NB4 (cell line): ENCODE data around the gene PSMB1.
A peak's percentile ranks its signal among the peaks of the same experiment; 100 is the strongest.

Experiments used
- DNase-seq: peaks from one replicate; pipeline ENCODE4 v3.0.0; 2010; ENCODE audit warnings: low read depth
- H3K4me3 ChIP-seq: one replicate; pipeline ENCODE4 v1.5.1; 2011; ENCODE audit warnings: mild to moderate bottlenecking, low read depth, low read length, moderate library complexity
- MYC ChIP-seq: IDR thresholded peaks from 2 replicates; pipeline ENCODE4 v1.6.1; 2011; ENCODE audit warnings: low read depth, low read length
- POLR2A ChIP-seq: IDR thresholded peaks from 2 replicates; pipeline ENCODE4 v1.6.1; 2011; ENCODE audit warnings: mild to moderate bottlenecking; ENCODE audit not compliant: insufficient read length; ENCODE audit errors: extremely low read depth
- TF ChIP-seq, protein P1 (sequence below): IDR thresholded peaks from one replicate; pipeline ENCODE4 v1.5.1; 2012; ENCODE audit warnings: low read depth, low read length
- TF ChIP-seq, protein P2 (sequence below): IDR thresholded peaks from 2 replicates; pipeline ENCODE4 v1.6.1; 2011; ENCODE audit warnings: low read depth, low read length

PSMB1 gene

DNA sequence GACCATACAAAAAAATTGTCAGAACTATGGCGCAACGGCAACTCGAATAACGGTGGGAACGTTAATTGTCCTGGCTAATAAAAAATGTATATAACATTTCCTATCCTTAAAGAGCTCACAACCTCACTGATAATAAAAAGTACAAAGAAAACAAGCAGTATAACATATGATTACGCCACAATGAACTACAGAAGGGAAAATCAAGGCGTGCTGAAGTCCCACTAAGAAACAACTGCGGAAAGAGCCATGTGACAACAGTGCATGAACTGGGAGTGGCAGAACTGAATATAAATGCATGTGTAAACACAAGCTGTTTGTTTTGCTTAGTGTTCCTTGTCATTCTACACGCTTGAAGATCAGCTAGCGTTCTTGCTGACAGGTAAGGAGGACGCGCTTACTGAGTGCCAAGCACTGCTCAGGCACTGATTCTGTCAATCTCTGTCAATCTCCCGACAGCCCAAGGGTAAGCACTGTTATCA is 466 bp upstream of the PSMB1 start:
- TF ChIP-seq, protein P1, sequence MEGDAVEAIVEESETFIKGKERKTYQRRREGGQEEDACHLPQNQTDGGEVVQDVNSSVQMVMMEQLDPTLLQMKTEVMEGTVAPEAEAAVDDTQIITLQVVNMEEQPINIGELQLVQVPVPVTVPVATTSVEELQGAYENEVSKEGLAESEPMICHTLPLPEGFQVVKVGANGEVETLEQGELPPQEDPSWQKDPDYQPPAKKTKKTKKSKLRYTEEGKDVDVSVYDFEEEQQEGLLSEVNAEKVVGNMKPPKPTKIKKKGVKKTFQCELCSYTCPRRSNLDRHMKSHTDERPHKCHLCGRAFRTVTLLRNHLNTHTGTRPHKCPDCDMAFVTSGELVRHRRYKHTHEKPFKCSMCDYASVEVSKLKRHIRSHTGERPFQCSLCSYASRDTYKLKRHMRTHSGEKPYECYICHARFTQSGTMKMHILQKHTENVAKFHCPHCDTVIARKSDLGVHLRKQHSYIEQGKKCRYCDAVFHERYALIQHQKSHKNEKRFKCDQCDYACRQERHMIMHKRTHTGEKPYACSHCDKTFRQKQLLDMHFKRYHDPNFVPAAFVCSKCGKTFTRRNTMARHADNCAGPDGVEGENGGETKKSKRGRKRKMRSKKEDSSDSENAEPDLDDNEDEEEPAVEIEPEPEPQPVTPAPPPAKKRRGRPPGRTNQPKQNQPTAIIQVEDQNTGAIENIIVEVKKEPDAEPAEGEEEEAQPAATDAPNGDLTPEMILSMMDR, result no peak
- TF ChIP-seq POLR2A (no peak), MYC (peak; percentile 47; the same call in 1 of the 2 replicates)
- TF ChIP-seq, protein P2, sequence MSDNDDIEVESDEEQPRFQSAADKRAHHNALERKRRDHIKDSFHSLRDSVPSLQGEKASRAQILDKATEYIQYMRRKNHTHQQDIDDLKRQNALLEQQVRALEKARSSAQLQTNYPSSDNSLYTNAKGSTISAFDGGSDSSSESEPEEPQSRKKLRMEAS, result peak; percentile 81
- peak overlapping the region; percentile 96 for H3K4me3 ChIP-seq
- DNase-seq, result no peak

DNA sequence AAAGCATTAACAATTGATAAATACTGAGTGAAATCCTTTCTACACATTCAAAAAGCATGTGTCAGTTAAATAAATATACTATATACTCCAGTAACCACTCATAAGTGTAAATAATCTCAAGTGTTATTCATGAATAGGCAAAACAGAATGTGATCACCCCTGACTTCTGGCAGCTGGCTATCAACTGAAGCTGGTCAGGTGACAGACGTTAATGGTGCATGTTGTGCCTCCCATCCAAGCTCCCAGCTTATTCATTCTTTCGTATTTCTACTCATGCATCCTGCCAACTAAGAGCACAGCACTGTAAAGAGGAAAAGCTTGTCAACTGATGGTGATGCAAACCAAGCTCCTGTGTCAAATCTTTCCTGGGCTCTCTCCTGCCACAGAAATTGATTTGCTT is 7.7 kb downstream of the PSMB1 start:
- TF ChIP-seq POLR2A (no peak), MYC (no peak)
- TF ChIP-seq, protein P2, result no peak
- TF ChIP-seq, protein P1, result no peak
- no peak for DNase-seq
- H3K4me3 ChIP-seq, result no peak overlapping the region

DNA sequence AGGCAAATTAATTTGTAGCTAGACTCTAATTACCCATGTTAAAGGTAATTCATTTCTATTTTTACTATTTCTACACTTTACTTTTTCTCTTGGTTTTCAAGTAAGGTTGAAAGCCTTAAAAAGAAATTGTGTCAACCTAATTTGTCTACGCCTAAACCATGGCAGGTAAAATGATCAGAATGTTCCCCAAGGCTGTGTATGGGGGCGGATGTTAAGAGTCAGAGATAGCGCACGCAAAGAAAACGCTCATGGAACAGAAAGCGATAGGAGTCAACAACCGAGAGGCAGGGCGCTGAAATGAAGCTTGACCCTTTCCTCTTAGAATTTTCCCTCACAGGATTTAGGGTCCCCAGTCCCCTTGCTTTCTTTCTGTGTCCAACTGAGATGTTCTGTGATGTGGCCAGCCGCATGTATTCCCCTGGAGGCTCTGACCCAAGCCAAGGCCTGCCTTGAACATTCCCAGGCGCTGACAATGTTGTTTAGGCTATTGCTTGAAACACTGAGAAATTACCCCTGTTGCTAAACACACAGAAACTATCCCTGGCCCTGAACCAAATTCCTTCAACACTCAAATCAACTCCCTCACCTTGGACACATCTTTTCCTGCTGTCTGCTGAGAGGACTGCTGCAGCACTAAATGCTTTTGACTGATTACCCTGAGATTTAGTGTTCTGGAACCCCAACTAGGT is 10.9 kb downstream of the PSMB1 start:
- DNase-seq, result no peak
- H3K4me3 ChIP-seq, result no peak overlapping the region
- no peak for TF ChIP-seq POLR2A
- TF ChIP-seq, protein P2, result no peak
- TF ChIP-seq MYC, result no peak

DNA sequence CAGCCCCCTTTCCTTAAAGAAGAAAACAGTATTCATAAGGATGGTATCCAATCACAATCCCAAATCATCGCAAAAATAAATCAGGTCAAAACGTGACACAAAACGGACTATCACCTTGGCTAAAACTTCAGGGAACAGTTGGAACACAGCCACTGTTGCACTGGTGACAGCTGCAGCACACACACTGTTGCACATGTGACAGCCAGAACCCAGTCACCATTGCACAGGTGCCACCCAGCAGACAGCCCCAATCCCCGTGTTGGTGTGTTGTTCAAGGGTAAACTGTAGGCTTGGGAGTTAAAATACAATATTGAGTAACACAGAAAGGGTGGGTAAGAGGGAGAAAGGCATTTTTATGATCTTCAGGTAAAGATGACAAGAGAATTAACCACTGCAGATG is 15.8 kb downstream of the PSMB1 start:
- no peak for DNase-seq
- no peak for TF ChIP-seq MYC
- TF ChIP-seq, protein P2, result no peak
- TF ChIP-seq, protein P1, result no peak
- no peak overlapping the region for H3K4me3 ChIP-seq

DNA sequence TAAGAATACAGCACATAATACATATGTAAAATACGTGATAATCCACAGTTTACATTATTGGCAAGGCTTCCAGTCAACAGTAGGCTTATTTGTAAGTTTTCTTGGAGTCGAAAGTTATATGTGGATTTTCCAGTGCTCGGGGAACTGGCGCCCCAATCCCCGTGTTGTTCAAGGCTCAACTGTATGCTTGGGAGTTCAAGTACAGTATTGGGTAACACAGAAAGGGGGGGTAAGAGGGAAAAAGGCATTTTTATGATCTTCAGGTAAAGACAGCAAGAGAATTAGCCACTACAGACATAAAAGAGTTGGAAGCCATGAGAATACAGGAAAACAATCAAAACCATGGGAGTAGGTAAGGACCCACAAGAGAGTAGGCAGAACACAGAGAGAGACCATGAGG is 16.4 kb downstream of the PSMB1 start:
- DNase-seq, result no peak
- TF ChIP-seq, protein P1, result no peak
- TF ChIP-seq POLR2A (no peak), MYC (no peak)
- TF ChIP-seq, protein P2, result no peak
- H3K4me3 ChIP-seq, result no peak overlapping the region

DNA sequence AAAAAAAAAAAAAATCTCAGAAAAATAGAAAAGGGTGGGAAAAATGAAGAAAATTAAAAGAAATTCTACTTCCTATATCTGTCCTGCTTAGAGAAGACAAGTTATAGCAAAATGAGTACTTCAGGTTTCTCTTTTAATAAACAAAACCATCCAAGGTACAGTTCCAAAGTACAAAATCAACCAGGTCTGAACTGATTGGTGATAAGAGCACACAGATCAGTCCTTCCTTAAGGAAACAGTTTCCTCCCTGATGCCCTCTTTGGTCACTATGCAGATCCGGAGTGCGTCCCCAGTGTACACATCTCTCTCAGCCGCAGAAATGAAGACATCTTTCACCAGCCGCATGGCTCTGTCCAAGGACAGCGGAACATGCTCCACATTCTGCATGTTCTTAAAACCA is 18.1 kb downstream of the PSMB1 start:
- TF ChIP-seq POLR2A, result no peak
- no peak for TF ChIP-seq MYC
- TF ChIP-seq, protein P2, result no peak
- TF ChIP-seq, protein P1, result no peak
- H3K4me3 ChIP-seq, result no peak overlapping the region
- no peak for DNase-seq
